Gastroesophageal sphincter (tissue), 4 donors: ENCODE measurements around the gene ELK4. TPM values are rescaled to one million over a fixed set of nuclear protein-coding genes. Genes with fewer than 3 reads are reported as not detected.

Experiments
- ATAC-seq: fragments of 150-250 bp; one replicate; pipeline ENCODE4 v1.9.1; 2016; ENCODE audit warnings: mild to moderate bottlenecking, moderate library complexity
- H3K27ac ChIP-seq, 4 donors: fragments of 200-600 bp; sonication (generic) in 3 of 4; 1 replicate in 3 of 4; 2 replicates in 1 of 4; pipeline ENCODE4 v1.5.1; 2016 to 2019
- H3K27me3 ChIP-seq: fragments of 200-600 bp; sonication (generic); one replicate; pipeline ENCODE4 v1.5.1; 2019
- H3K36me3 ChIP-seq, 2 donors: fragments of 200-600 bp; sonication (generic); one replicate each; pipeline ENCODE4 v1.5.1; 2019; ENCODE audit warnings: control low read depth in 1 of 2
- H3K4me1 ChIP-seq, 3 donors: fragments of 200-600 bp; sonication (generic); 1 replicate in 2 of 3; 2 replicates in 1 of 3; pipeline ENCODE4 v1.5.1; 2016 to 2019; ENCODE audit warnings: control low read depth in 2 of 3
- H3K4me3 ChIP-seq, 2 donors: fragments of 200-600 bp; sonication (generic); one replicate each; pipeline ENCODE4 v1.5.1; 2019; ENCODE audit warnings: mild to moderate bottlenecking in 1 of 2, moderate library complexity in 1 of 2
- H3K9me3 ChIP-seq, 3 donors: fragments of 200-600 bp; sonication (generic); one replicate each; pipeline ENCODE4 v1.5.1; 2017 to 2019; ENCODE audit warnings: control low read depth in 2 of 3
- EP300 ChIP-seq: sonication (generic); formaldehyde crosslinking; IDR thresholded peaks from one replicate; pipeline ENCODE4 v1.6.1; 2017; ENCODE audit warnings: antibody characterized with exemption, mild to moderate bottlenecking
- POLR2A ChIP-seq, 2 donors: fragments of 450-650 bp; IDR thresholded peaks; one replicate each; pipeline ENCODE4 v1.6.1; 2017; ENCODE audit warnings: antibody characterized with exemption in 2 of 2, mild to moderate bottlenecking in 2 of 2, moderate library complexity in 1 of 2
- POLR2AphosphoS5 ChIP-seq: sonication (generic); formaldehyde crosslinking; IDR thresholded peaks from one replicate; pipeline ENCODE4 v1.6.1; 2017; ENCODE audit warnings: antibody characterized with exemption
- WGBS, 2 donors: methylation state at CpG; one replicate each; pipeline ENCODE4 v1.1.5; 2018; ENCODE audit warnings: low coverage in 1 of 2; 5-methylcytosine and 5-hydroxymethylcytosine counted together
- total RNA-seq, 4 donors: library from RNA; depleted of rRNA; stranded (reverse); fragments of >200 nt; gene quantifications; one replicate each; pipeline ENCODE4 v1.1.0, GENCODE V29; 2016
- TF ChIP-seq, protein P1 (sequence below), 4 experiments: fragments of 200-600 bp in 2 of 4; fragments of 450-650 bp in 2 of 4; sonication (generic) in 1 of 4; IDR thresholded peaks; one replicate each; pipeline ENCODE4 v1.5.1; 2017 to 2019; ENCODE audit warnings: antibody characterized with exemption in 4 of 4, mild to moderate bottlenecking in 2 of 4, moderate library complexity in 2 of 4

The ELK4 gene
- total RNA-seq, 4 donors from 2014 or later, result 23.2 to 24.6 (median 23.6) TPM

- Histone ChIP-seq H3K9me3 (no peaks in the 10 kb centered on the region), H3K4me1 (peaks cover 0 to 21% (median 14%) of the 10 kb centered on the region in 3 donors), H3K4me3 (no peak overlapping the region), H3K27me3 (peaks cover 1% of the 10 kb centered on the region), H3K27ac (no peak overlapping the region), H3K36me3 (no peaks in the 10 kb centered on the region)
- no peak for TF ChIP-seq POLR2A (IDR thresholded peaks at IDR 0.05)
- no peak for TF ChIP-seq EP300
- no peak for TF ChIP-seq POLR2AphosphoS5
- TF ChIP-seq, protein P1, sequence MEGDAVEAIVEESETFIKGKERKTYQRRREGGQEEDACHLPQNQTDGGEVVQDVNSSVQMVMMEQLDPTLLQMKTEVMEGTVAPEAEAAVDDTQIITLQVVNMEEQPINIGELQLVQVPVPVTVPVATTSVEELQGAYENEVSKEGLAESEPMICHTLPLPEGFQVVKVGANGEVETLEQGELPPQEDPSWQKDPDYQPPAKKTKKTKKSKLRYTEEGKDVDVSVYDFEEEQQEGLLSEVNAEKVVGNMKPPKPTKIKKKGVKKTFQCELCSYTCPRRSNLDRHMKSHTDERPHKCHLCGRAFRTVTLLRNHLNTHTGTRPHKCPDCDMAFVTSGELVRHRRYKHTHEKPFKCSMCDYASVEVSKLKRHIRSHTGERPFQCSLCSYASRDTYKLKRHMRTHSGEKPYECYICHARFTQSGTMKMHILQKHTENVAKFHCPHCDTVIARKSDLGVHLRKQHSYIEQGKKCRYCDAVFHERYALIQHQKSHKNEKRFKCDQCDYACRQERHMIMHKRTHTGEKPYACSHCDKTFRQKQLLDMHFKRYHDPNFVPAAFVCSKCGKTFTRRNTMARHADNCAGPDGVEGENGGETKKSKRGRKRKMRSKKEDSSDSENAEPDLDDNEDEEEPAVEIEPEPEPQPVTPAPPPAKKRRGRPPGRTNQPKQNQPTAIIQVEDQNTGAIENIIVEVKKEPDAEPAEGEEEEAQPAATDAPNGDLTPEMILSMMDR (IDR thresholded peaks at IDR 0.05), result no peak
- WGBS, 2 donors, result 64 to 80% methylated on average over 5 of the region's 5 CpGs
- ATAC-seq, result no peak
Measured at GRCh38 chr1:205677167-205677566, 45.4 kb upstream of the ELK4 start.

DNA sequence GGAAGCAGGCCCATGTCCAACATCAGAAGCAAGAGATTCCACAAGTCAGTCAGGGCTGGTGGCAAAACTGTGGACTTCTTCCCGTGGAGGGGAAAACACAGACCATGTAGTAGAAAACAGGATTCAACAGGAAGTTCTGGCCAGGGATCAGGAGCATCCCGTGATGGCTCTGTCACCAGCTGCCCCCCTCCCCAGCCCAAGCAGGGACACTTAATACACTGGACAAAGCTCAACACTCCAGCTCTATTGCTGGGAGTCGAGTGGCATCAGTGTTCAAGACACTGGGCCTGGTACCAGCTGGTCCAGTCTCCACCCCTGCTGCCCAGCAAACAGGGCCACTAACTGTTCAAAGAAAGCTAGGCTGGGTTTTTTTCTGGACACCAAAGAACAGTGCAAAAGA lies 44.8 kb upstream of the ELK4 start:
- no peak for ATAC-seq
- Histone ChIP-seq H3K4me1 (peaks cover 0 to 21% (median 14%) of the 10 kb centered on the region in 3 donors), H3K27me3 (peaks cover 7% of the 10 kb centered on the region), H3K9me3 (no peaks in the 10 kb centered on the region), H3K36me3 (no peaks in the 10 kb centered on the region), H3K4me3 (no peak overlapping the region), H3K27ac (no peak overlapping the region)
- no peak for TF ChIP-seq EP300
- no peak for TF ChIP-seq POLR2AphosphoS5
- TF ChIP-seq POLR2A (IDR thresholded peaks at IDR 0.05), result no peak
- TF ChIP-seq, protein P1 (IDR thresholded peaks at IDR 0.05), result no peak
- whole genome bisulfite sequencing, 2 donors, result 83 to 92% methylated on average over 1 to 2 of the region's 3 CpGs

GRCh38 chr1:205676002-205676401 lies 44.2 kb upstream of the ELK4 start:
- no peak overlapping the region for H3K27ac ChIP-seq
- TF ChIP-seq, protein P1 (IDR thresholded peaks at IDR 0.05), result no peak
- no peak for TF ChIP-seq POLR2AphosphoS5
- TF ChIP-seq POLR2A (IDR thresholded peaks at IDR 0.05), result no peak
- TF ChIP-seq EP300, result no peak

DNA sequence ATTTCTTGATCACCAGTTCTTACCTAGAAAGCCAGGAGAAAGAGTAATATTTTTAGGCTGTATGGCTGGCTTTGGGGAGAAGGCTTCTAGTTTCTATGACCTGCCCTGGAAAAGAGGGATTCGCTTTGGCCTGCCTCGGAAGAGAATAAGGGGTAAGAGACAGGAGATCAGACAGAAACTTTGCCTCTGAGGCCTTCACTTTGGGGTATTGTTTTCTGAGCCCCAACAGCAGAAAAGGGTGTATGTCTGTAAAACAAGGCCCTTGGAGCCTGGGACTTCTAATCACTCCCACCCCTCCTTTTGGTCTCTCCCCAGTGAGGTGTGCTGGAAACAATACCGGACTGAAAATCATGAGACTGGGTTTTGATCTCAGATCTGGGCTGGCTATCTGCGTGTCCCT lies 43.4 kb upstream of the ELK4 start:
- Histone ChIP-seq H3K4me1 (peaks cover 0 to 15% (median 9%) of the 10 kb centered on the region in 3 donors), H3K9me3 (no peaks in the 10 kb centered on the region), H3K27me3 (peaks cover 18% of the 10 kb centered on the region), H3K4me3 (no peak overlapping the region), H3K36me3 (no peaks in the 10 kb centered on the region), H3K27ac (no peak overlapping the region)
- no peak for ATAC-seq
- no peak for TF ChIP-seq EP300
- TF ChIP-seq, protein P1 (IDR thresholded peaks at IDR 0.05), result no peak
- TF ChIP-seq POLR2A (IDR thresholded peaks at IDR 0.05), result no peak
- WGBS, 2 donors, result 80 to 94% methylated on average over 1 to 3 of the region's 4 CpGs

More at GRCh38 chr1:205676002-205676401, 44.2 kb upstream of the ELK4 start:
- H3K4me3 ChIP-seq, result no peak overlapping the region
- H3K27me3 ChIP-seq, result peaks cover 11% of the 10 kb centered on the region
- H3K9me3 ChIP-seq, result no peaks in the 10 kb centered on the region
- no peak for ATAC-seq
- 100% methylated on average over 1 of the region's 5 CpGs for WGBS, 2 donors
- H3K36me3 ChIP-seq, result no peaks in the 10 kb centered on the region
- H3K4me1 ChIP-seq, result peaks cover 0 to 21% (median 14%) of the 10 kb centered on the region in 3 donors

DNA sequence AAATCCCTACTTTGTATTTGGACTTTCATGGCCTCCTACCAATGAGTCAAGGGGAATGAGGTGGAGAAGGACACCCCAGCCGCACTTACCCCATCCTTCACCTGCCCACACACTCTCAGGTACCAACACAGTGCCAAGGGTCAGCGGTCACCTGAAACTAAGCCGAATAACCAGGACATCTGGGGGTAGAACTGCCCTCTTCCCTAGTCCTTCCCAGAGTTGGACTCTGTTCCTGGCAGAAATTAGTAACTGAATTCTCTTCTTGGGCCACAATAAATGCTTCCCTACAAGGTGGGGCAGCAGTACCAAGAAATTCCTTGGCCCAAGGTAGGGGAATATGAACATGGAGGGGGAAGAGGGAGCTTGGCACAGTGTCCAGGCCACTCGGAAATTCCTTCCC lies 41.2 kb upstream of the ELK4 start:
- Histone ChIP-seq H3K9me3 (no peaks in the 10 kb centered on the region), H3K4me3 (no peak overlapping the region), H3K27me3 (peaks cover 41% of the 10 kb centered on the region), H3K27ac (no peak overlapping the region), H3K36me3 (no peaks in the 10 kb centered on the region), H3K4me1 (peaks cover 0 to 5% (median 4%) of the 10 kb centered on the region in 3 donors)
- TF ChIP-seq, protein P1 (IDR thresholded peaks at IDR 0.05), result no peak
- TF ChIP-seq EP300 (no peak), POLR2AphosphoS5 (no peak), POLR2A (IDR thresholded peaks at IDR 0.05) (no peak)
- 100% methylated on average over 1 of the region's 4 CpGs; no CpG with 5 or more reads in 1 of the 2 donors for WGBS, 2 donors
- ATAC-seq, result no peak
